Measurements from ENCODE around the gene ATAD3B.
"Not testable (repeated sequence)": the region's sequence is repeated elsewhere in the genome, so short reads cannot be mapped to it uniquely, and the experiment has no call there.

DNA sequence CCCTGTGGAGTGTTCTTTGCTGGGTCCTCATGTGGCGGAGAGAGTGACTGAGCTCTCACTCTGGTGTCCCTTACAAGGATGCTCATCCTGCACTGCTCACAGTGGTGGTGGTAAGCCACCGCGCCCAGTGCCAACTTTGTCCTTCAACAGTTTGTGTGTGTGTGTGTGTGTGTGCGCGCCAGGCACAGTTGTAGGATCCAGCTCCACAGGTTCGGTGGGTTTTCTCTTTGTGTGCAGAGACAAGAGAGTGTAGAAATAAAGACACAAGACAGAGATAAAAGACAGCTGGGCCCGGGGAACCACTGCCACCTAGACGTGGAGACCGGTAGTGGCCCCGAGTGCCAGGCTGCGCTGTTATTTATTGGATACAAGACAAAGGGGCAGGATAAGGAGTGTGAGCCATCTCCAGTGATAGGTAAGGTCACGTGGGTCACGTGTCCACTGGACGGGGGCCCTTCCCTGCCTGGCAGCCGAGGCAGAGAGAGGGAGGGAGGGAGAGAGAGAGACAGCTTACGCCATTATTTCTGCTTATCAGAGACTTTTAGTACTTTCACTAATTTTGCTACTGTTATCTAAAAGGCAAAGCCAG lies 33.3 kb downstream of the ATAD3B start:
- not testable (repeated sequence) for TF ChIP-seq EZH2 (IDR thresholded peaks at IDR 0.05; ENCODE audit: insufficient read depth, poor library complexity, severe bottlenecking); EZH2phosphoT487 (IDR thresholded peaks at IDR 0.05; ENCODE audit: insufficient read depth, low read depth)
